GM23338 (cell line): ENCODE results near the gene SNAP25.

Source experiments
- POLR2AphosphoS5 ChIP-seq: IDR thresholded peaks from 2 replicates; pipeline ENCODE4 v1.6.1; 2016; ENCODE audit warnings: antibody characterized with exemption, low read depth
- STAT1 ChIP-seq: IDR thresholded peaks from one replicate; pipeline ENCODE4 v1.6.1; 2016; ENCODE audit warnings: antibody characterized with exemption; ENCODE audit not compliant: unreplicated experiment
- TF ChIP-seq, protein P1 (sequence below), 2 experiments: fragments of 200-600 bp in 1 of 2; sonication (generic) in 1 of 2; conservative IDR thresholded peaks; 2 replicates each; pipeline versions ENCODE4 v1.5.1 to v1.6.1; 2016 to 2017; ENCODE audit warnings: antibody characterized with exemption in 2 of 2, low read depth in 2 of 2, mild to moderate bottlenecking in 2 of 2, moderate library complexity in 1 of 2

DNA sequence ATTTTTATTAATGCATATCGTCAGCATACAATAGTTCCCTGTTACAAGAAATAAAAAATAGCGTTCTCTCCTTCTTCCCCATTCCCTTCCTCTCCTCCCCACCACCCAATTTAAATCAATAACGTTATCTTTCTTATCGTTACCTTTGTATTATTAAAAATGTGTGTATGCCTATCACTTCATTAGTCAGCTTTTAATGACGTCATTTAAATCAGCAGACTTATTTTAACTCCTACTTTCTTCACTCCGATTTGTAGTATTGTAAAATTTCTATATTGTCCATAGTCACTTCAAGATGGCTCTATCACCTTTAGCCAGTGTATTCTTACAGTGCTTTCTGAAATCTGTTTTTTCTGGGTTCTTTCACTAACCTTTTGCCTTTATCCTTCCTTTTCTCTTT lies 126.3 kb downstream of the SNAP25 start:
- TF ChIP-seq, protein P1, sequence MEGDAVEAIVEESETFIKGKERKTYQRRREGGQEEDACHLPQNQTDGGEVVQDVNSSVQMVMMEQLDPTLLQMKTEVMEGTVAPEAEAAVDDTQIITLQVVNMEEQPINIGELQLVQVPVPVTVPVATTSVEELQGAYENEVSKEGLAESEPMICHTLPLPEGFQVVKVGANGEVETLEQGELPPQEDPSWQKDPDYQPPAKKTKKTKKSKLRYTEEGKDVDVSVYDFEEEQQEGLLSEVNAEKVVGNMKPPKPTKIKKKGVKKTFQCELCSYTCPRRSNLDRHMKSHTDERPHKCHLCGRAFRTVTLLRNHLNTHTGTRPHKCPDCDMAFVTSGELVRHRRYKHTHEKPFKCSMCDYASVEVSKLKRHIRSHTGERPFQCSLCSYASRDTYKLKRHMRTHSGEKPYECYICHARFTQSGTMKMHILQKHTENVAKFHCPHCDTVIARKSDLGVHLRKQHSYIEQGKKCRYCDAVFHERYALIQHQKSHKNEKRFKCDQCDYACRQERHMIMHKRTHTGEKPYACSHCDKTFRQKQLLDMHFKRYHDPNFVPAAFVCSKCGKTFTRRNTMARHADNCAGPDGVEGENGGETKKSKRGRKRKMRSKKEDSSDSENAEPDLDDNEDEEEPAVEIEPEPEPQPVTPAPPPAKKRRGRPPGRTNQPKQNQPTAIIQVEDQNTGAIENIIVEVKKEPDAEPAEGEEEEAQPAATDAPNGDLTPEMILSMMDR (conservative IDR thresholded peaks at IDR 0.05; ENCODE audit: low read depth in 2 of 2), result no peak
- TF ChIP-seq POLR2AphosphoS5 (no peak), STAT1 (no peak)
